Heart left ventricle (tissue), 13 donors: Measurements from ENCODE around the gene CKAP5.

Experiments used
- POLR2A ChIP-seq, 2 donors: fragments of 450-650 bp; IDR thresholded peaks; one replicate each; pipeline ENCODE4 v1.6.1; 2017; ENCODE audit warnings: antibody characterized with exemption in 2 of 2, mild to moderate bottlenecking in 2 of 2, moderate library complexity in 2 of 2
- TF ChIP-seq, protein P1 (sequence below), 12 donors: fragments of 200-600 bp; sonication (generic) in 4 of 12; IDR thresholded peaks; one replicate each; pipeline versions ENCODE4 v1.5.0 to v1.8.0; 2018 to 2022; ENCODE audit warnings: antibody characterized with exemption in 12 of 12, mild to moderate bottlenecking in 5 of 12
- donor health status: ischemic (EF 13 %, LVEDD 7.1; RV severe dilation, severe dysfunction).
- donor health status: DM: no; HTN: yes; CAD: no.
- donor health status: DM: no; HTN: no; CAD: no.
- donor health status: ischemic (EF 25% LVEDD 6.9; RV normal size, moderate dysfunction).
- donor health status: ischemic (EF 25% LVEDD 5.7; RV mildly dilated, moderate dysfunction).
- donor health status: ischemic (EF 35%, LVEDD 5.7; RV mildly dilated, moderate dysfunction).
- donor health status: nonischemic (EF 11% LVEDD 7.7; RV severe dilation, severe dysfunction).
- donor health status: DM: yes; HTN: yes; CAD: no.
- donor health status: PGD.
- donor health status: ischemic (EF 29% LVEDD 5.4; RV normal size, mild dysfunction).
- donor health status: nonischemic (EF 23%, LVEDD 6.1; RV moderate dilation, normal function).

- TF ChIP-seq, protein P1, sequence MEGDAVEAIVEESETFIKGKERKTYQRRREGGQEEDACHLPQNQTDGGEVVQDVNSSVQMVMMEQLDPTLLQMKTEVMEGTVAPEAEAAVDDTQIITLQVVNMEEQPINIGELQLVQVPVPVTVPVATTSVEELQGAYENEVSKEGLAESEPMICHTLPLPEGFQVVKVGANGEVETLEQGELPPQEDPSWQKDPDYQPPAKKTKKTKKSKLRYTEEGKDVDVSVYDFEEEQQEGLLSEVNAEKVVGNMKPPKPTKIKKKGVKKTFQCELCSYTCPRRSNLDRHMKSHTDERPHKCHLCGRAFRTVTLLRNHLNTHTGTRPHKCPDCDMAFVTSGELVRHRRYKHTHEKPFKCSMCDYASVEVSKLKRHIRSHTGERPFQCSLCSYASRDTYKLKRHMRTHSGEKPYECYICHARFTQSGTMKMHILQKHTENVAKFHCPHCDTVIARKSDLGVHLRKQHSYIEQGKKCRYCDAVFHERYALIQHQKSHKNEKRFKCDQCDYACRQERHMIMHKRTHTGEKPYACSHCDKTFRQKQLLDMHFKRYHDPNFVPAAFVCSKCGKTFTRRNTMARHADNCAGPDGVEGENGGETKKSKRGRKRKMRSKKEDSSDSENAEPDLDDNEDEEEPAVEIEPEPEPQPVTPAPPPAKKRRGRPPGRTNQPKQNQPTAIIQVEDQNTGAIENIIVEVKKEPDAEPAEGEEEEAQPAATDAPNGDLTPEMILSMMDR (IDR thresholded peaks at IDR 0.05): no peak
- no peak for TF ChIP-seq POLR2A (IDR thresholded peaks at IDR 0.05)
Measured at GRCh38 chr11:46894506-46894905, 48.4 kb upstream of the CKAP5 start.
